CD4-positive, alpha-beta T cell (primary cell): ENCODE measurements around the gene ANKRD35. TPM values are rescaled to one million over a fixed set of nuclear protein-coding genes. Genes with fewer than 3 reads are reported as not detected.

ENCODE experiments used
- ATAC-seq: fragments of 200-7000 bp; cut with Tn5 transposase; one replicate; pipeline ENCODE4 v1.10.0; 2022; ENCODE audit warnings: mild to moderate bottlenecking; ENCODE audit not compliant: poor library complexity
- CTCF ChIA-PET: fragments of 350-600 bp; sonication (Branson Sonifier 250); formaldehyde crosslinking; loops from one replicate; lab custom pipeline; 2021; ENCODE audit warnings: antibody characterized with exemption, inconsistent platforms; lab: Charles Lee
- POLR2A ChIA-PET: fragments of 350-600 bp; sonication (Branson Sonifier 250); formaldehyde crosslinking; loops from one replicate; lab custom pipeline; 2021; ENCODE audit warnings: antibody characterized with exemption, inconsistent platforms; lab: Charles Lee
- DNase-seq, 14 experiments: peaks; one replicate each; pipeline ENCODE4 v3.0.0-alpha.2; 2013 to 2020; ENCODE audit warnings: mixed read lengths in 2 of 14
- H3K27ac ChIP-seq, 2 donors: one replicate each; pipeline versions ENCODE4 v1.5.1 to v1.7.0; 2013; ENCODE audit warnings: low read length in 2 of 2, low read depth in 1 of 2, mild to moderate bottlenecking in 1 of 2
- H3K27me3 ChIP-seq, 2 experiments: 1 replicate in 1 of 2; 2 replicates in 1 of 2; pipeline versions ENCODE4 v1.6.1 to v1.7.0; 2013; ENCODE audit warnings: low read length in 2 of 2, control low read depth in 1 of 2, mild to moderate bottlenecking in 1 of 2, moderate library complexity in 1 of 2; ENCODE audit not compliant: insufficient read depth in 2 of 2, control insufficient read depth in 1 of 2
- H3K36me3 ChIP-seq: one replicate; pipeline ENCODE4 v1.6.1; 2013; ENCODE audit warnings: low read length, control low read depth; ENCODE audit not compliant: insufficient read depth
- H3K4me1 ChIP-seq: one replicate; pipeline ENCODE4 v1.6.1; 2013; ENCODE audit warnings: low read length, control low read depth; ENCODE audit not compliant: insufficient read depth
- H3K4me3 ChIP-seq: one replicate; pipeline ENCODE4 v1.5.1; 2013; ENCODE audit warnings: mild to moderate bottlenecking, low read length, moderate library complexity
- H3K9me3 ChIP-seq, 2 experiments: 1 replicate in 1 of 2; 2 replicates in 1 of 2; pipeline versions ENCODE4 v1.6.1 to v1.7.0; 2013; ENCODE audit warnings: low read length in 2 of 2, mild to moderate bottlenecking in 2 of 2, control low read depth in 1 of 2, moderate library complexity in 1 of 2; ENCODE audit not compliant: control insufficient read depth in 1 of 2, insufficient read depth in 1 of 2
- H3K27ac Mint-ChIP-seq: one replicate; pipeline ENCODE4 v1.8.0; 2020; ENCODE audit warnings: mixed read lengths
- H3K27me3 Mint-ChIP-seq: one replicate; pipeline ENCODE4 v1.8.0; 2021; ENCODE audit warnings: mixed read lengths
- H3K36me3 Mint-ChIP-seq: one replicate; pipeline ENCODE4 v1.8.0; 2021; ENCODE audit warnings: low read depth, mixed read lengths
- H3K4me1 Mint-ChIP-seq: one replicate; pipeline ENCODE4 v1.8.0; 2021; ENCODE audit warnings: low read depth, mixed read lengths
- H3K4me3 Mint-ChIP-seq: one replicate; pipeline ENCODE4 v1.8.0; 2020; ENCODE audit warnings: mild to moderate bottlenecking, mixed read lengths
- H3K9me3 Mint-ChIP-seq: one replicate; pipeline ENCODE4 v1.8.0; 2020; ENCODE audit warnings: mixed read lengths
- CTCF ChIP-seq: fragments of 200-600 bp; IDR thresholded peaks from one replicate; pipeline ENCODE4 v1.8.0; 2022; ENCODE audit warnings: antibody characterized with exemption, mild to moderate bottlenecking
- intact Hi-C, 2 experiments: fragments of 100-400 bp; cut with DNase I in 1 of 2; cut with micrococcal nuclease in 1 of 2; formaldehyde crosslinking; loops; one replicate each; pipeline versions ENCODE4 v1.15.1 to v1.9.0; 2023 to 2025; cut with DNase I, micrococcal nuclease
- total RNA-seq, 174 experiments: library from RNA in 2 of 174; stranded (reverse) in 2 of 174; gene quantifications; one replicate each; pipeline ENCODE4 v1.2.3 and lab custom pipeline; 2021 to 2026

ANKRD35 gene
- total RNA-seq, 2 experiments from 2014 or later: 0.11 TPM; not detected in 1

GRCh38 chr1:145886816-145887215, 1.1 kb upstream of the ANKRD35 start:
- Mint-ChIP-seq H3K27me3 (peaks cover 21% of the 10 kb centered on the region), H3K36me3 (no peaks in the 10 kb centered on the region), H3K4me1 (peaks cover 20% of the 10 kb centered on the region), H3K27ac (no peak overlapping the region), H3K9me3 (no peaks in the 10 kb centered on the region), H3K4me3 (peak overlapping the region; percentile 82)
- peaks cover 17% of the 10 kb centered on the region for H3K4me1 ChIP-seq
- no peak overlapping the region for H3K4me3 ChIP-seq
- no peak for ATAC-seq
- CTCF ChIA-PET: interaction anchor here (1.6 to 2.6 kb wide), 2 partner anchors 38 to 41 kb away, joined by 4 to 17 read pairs; partner anchors contain the start of gene NUDT17
- TF ChIP-seq CTCF: no peak
- peaks cover 14 to 22% of the 10 kb centered on the region in 2 experiments for H3K27me3 ChIP-seq
- no peak overlapping the region for H3K27ac ChIP-seq
- DNase-seq: no peak
- intact Hi-C loops: loop anchor here in 1 of 2 experiments (1.0 to 2.0 kb wide), 2 partner anchors 28 to 30 kb away; partner anchors contain the start of gene PIAS3
- no peaks in the 10 kb centered on the region for H3K9me3 ChIP-seq
- POLR2A ChIA-PET: interaction anchor here (2.3 kb wide), 1 partner anchor 29 kb away, joined by 24 read pairs; the partner anchor contains the start of gene PIAS3
- H3K36me3 ChIP-seq: no peaks in the 10 kb centered on the region

- TF ChIP-seq CTCF: no peak
- H3K4me1 Mint-ChIP-seq: peaks cover 20% of the 10 kb centered on the region
- POLR2A ChIA-PET: interaction anchor here (1.2 to 2.3 kb wide), 3 partner anchors 28 to 110 kb away, joined by 3 to 24 read pairs (median 6); partner anchors contain the start of genes NUDT17, PIAS3 and TXNIP
- peak overlapping the region; percentile 89 for H3K4me3 Mint-ChIP-seq
- DNase-seq: no peak
- H3K27ac Mint-ChIP-seq: no peak overlapping the region
- peaks cover 24% of the 10 kb centered on the region for H3K27me3 Mint-ChIP-seq
- Histone ChIP-seq H3K9me3 (no peaks in the 10 kb centered on the region), H3K36me3 (no peaks in the 10 kb centered on the region), H3K4me1 (peaks cover 17% of the 10 kb centered on the region), H3K27ac (no peak overlapping the region), H3K4me3 (peak overlapping the region; percentile 70), H3K27me3 (peaks cover 14 to 22% of the 10 kb centered on the region in 2 experiments)
- no peaks in the 10 kb centered on the region for H3K36me3 Mint-ChIP-seq
- CTCF ChIA-PET: interaction anchor here (1.6 to 2.6 kb wide), 2 partner anchors 37 to 40 kb away, joined by 4 to 17 read pairs; partner anchors contain the start of gene NUDT17
- H3K9me3 Mint-ChIP-seq: no peaks in the 10 kb centered on the region
- intact Hi-C loops: loop anchor here in 1 of 2 experiments (1.0 to 2.0 kb wide), 2 partner anchors 27 to 30 kb away; partner anchors contain the start of gene PIAS3
- no peak for ATAC-seq
These were observed 724 bp upstream of the ANKRD35 start for GRCh38 chr1:145886390-145886789.

- no peaks in the 10 kb centered on the region for H3K9me3 ChIP-seq
- Mint-ChIP-seq H3K4me3 (peak overlapping the region; percentile 89), H3K36me3 (no peaks in the 10 kb centered on the region), H3K27me3 (peaks cover 27% of the 10 kb centered on the region), H3K27ac (no peak overlapping the region), H3K4me1 (peaks cover 20% of the 10 kb centered on the region), H3K9me3 (no peaks in the 10 kb centered on the region)
- H3K4me1 ChIP-seq: peaks cover 17% of the 10 kb centered on the region
- no peak for TF ChIP-seq CTCF
- ChIA-PET CTCF (interaction anchor here (2.6 kb wide), 1 partner anchor 39 kb away, joined by 17 read pairs; the partner anchor contains the start of gene NUDT17), POLR2A (interaction anchor here (2.3 kb wide), 1 partner anchor 27 kb away, joined by 24 read pairs; the partner anchor contains the start of gene PIAS3)
- DNase-seq (no peak), ATAC-seq (no peak)
- no peaks in the 10 kb centered on the region for H3K36me3 ChIP-seq
- intact Hi-C loops: loop anchor here in 1 of 2 experiments (2.0 kb wide), 1 partner anchor 26 kb away; the partner anchor contains the start of gene PIAS3
- H3K27me3 ChIP-seq: peaks cover 14 to 22% of the 10 kb centered on the region in 2 experiments
- no peak overlapping the region for H3K4me3 ChIP-seq
- H3K27ac ChIP-seq: no peak overlapping the region
These were observed 991 bp downstream of the ANKRD35 start for GRCh38 chr1:145884675-145885074.
